Psoas muscle (tissue), 8 donors: ENCODE measurements around the gene PTH1R. TPM values are rescaled to one million over a fixed set of nuclear protein-coding genes. Genes with fewer than 3 reads are reported as not detected.
A peak's percentile ranks its signal among the peaks of the same experiment; 100 is the strongest.

Source experiments
- ATAC-seq, 4 donors: fragments of 200-7000 bp; cut with Tn5 transposase; one replicate each; pipeline ENCODE4 v1.9.1; 2020; ENCODE audit warnings: moderate library complexity in 3 of 4, mild to moderate bottlenecking in 2 of 4
- DNase-seq, 2 donors: peaks; one replicate each; pipeline ENCODE4 v3.0.0-alpha.2; 2020
- H3K27ac ChIP-seq: fragments of 200-600 bp; one replicate; pipeline ENCODE4 v1.8.0; 2022
- H3K27me3 ChIP-seq, 3 donors: fragments of 200-600 bp in 1 of 3; one replicate each; pipeline versions ENCODE4 v1.6.1 to v1.8.0; 2013 to 2022; ENCODE audit warnings: low read length in 2 of 3, mild to moderate bottlenecking in 2 of 3, moderate library complexity in 1 of 3; ENCODE audit not compliant: insufficient read depth in 3 of 3
- H3K36me3 ChIP-seq, 2 donors: fragments of 200-600 bp in 1 of 2; one replicate each; pipeline versions ENCODE4 v1.6.1 to v1.8.0; 2013 to 2022; ENCODE audit warnings: low read depth in 1 of 2, mild to moderate bottlenecking in 1 of 2, moderate library complexity in 1 of 2; ENCODE audit not compliant: insufficient read depth in 1 of 2
- H3K4me1 ChIP-seq: fragments of 200-600 bp; one replicate; pipeline ENCODE4 v1.8.0; 2022
- H3K4me3 ChIP-seq: fragments of 200-600 bp; one replicate; pipeline ENCODE4 v1.8.0; 2022; ENCODE audit warnings: mild to moderate bottlenecking
- H3K9me3 ChIP-seq: fragments of 200-600 bp; one replicate; pipeline ENCODE4 v1.8.0; 2022
- WGBS, 3 donors: extraction: QIAGEN DNeasy Blood & Tissue Kit; methylation state at CpG; one replicate each; pipeline versions ENCODE4 v1.1.6 to v1.1.7; 2013; 5-methylcytosine and 5-hydroxymethylcytosine counted together
- intact Hi-C, 2 donors: fragments of 100-400 bp; cut with DNase I; formaldehyde crosslinking; loops; one replicate each; pipeline versions ENCODE4 v1.11.0 to v1.14.2; 2022
- polyA plus RNA-seq, 3 donors: library from polyadenylated mRNA; stranded (reverse); fragments of 200-250 nt; gene quantifications; one replicate each; pipeline ENCODE4 v1.2.3, GENCODE V29; 2013
- total RNA-seq, 4 donors: library from RNA; stranded (reverse); fragmentation: NEBNext Ultra II Directional in 2 of 4; extraction: Animal tissue kit (Norgen Biotek cat#: 25700) in 2 of 4; gene quantifications; one replicate each; pipeline versions ENCODE4 v1.2.1 to v1.2.4, GENCODE V29; 2021 to 2023
- TF ChIP-seq, protein P1 (sequence below): fragments of 200-600 bp; IDR thresholded peaks from one replicate; pipeline ENCODE4 v1.8.0; 2022; ENCODE audit warnings: antibody characterized with exemption
- donor health status: healthy with polysubstance abuse.
- donor health status: DM: no; HTN: no; CAD: no; lungs with moderate emphysema.
- donor health status: Bipolar disorder and iron deficiency.
- donor health status: healthy.
- donor health status: DM: yes; HTN: yes; CAD: no.
- donor health status: DM: no; HTN: no; CAD: no.
- donor health status: DM: no; HTN: no; CAD: no.
- donor health status: DM: yes; HTN: yes; CAD: no.

PTH1R gene
- total and polyA plus RNA-seq, 7 donors: 1.1 to 5.9 (median 4.2) TPM

DNA sequence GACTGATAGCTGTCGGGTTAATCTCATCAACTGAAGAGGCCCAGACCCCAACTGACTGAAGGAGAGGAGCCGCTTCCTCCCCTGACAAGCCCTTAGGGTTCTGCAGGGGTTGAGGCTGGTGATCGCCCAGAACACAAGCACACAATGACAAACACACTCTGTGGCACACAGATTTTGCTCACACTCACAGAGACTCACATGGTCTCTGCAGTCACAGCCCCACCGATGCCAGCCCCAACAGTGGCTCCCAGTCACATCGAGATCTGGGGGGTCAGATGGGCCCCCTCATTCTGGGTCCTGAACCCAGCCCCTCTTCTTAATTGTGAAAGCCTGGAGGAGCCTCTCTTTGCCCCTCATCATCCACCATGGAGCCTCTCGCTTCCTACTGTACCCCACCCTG, 16.7 kb downstream of the PTH1R start:
- TF ChIP-seq, protein P1, sequence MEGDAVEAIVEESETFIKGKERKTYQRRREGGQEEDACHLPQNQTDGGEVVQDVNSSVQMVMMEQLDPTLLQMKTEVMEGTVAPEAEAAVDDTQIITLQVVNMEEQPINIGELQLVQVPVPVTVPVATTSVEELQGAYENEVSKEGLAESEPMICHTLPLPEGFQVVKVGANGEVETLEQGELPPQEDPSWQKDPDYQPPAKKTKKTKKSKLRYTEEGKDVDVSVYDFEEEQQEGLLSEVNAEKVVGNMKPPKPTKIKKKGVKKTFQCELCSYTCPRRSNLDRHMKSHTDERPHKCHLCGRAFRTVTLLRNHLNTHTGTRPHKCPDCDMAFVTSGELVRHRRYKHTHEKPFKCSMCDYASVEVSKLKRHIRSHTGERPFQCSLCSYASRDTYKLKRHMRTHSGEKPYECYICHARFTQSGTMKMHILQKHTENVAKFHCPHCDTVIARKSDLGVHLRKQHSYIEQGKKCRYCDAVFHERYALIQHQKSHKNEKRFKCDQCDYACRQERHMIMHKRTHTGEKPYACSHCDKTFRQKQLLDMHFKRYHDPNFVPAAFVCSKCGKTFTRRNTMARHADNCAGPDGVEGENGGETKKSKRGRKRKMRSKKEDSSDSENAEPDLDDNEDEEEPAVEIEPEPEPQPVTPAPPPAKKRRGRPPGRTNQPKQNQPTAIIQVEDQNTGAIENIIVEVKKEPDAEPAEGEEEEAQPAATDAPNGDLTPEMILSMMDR: no peak
- no peak for ATAC-seq
- WGBS, 3 donors: 92 to 97% (median 96%) methylated on average over 6 of the region's 6 CpGs
- Histone ChIP-seq H3K27me3 (peaks cover 0 to 2% (median 0%) of the 10 kb centered on the region in 3 donors), H3K36me3 (no peaks in the 10 kb centered on the region), H3K27ac (no peak overlapping the region), H3K9me3 (no peaks in the 10 kb centered on the region), H3K4me1 (no peaks in the 10 kb centered on the region), H3K4me3 (no peak overlapping the region)
- intact Hi-C loops: loop anchor here in 1 of 2 donors (2.0 kb wide), 1 partner anchor 189 kb away; no protein-coding TSS in a partner anchor
- peak in 1 of 2 donors; percentile 6 for DNase-seq

DNA sequence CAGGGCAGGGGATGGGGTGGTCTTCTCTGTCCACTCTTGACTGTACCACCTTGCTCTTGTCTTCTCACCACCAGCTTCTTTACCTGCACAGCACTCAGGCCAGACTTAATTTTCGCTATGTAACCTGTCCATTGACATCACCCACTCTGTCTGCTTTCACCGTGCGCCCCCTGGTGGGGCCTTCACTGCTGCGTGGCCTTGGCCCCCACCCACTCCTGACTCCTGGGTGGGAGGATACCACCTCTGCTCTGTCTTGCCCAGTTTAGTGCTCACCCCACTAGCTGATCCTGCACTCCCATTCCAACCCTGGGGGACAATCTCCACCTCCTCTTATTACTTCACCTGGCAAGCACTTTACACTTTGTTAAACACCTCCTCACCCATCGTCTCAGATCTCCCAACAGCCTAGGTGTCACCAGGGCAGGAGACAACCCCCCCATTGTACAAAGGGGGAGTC, 17.7 kb downstream of the PTH1R start:
- intact Hi-C loops: loop anchor here (1.0 to 5.0 kb wide), 3 partner anchors 28 to 190 kb away; no protein-coding TSS in a partner anchor
- DNase-seq (peak; percentile 78 to 85), ATAC-seq (peak; percentile 41 to 57 (median 50))
- TF ChIP-seq, protein P1: peak; percentile 80
- Histone ChIP-seq H3K27me3 (peaks cover 0 to 2% (median 0%) of the 10 kb centered on the region in 3 donors), H3K36me3 (no peaks in the 10 kb centered on the region), H3K4me1 (no peaks in the 10 kb centered on the region), H3K27ac (no peak overlapping the region), H3K4me3 (no peak overlapping the region), H3K9me3 (no peaks in the 10 kb centered on the region)
- WGBS, 3 donors: 24 to 31% (median 30%) methylated on average over 5 of the region's 5 CpGs

DNA sequence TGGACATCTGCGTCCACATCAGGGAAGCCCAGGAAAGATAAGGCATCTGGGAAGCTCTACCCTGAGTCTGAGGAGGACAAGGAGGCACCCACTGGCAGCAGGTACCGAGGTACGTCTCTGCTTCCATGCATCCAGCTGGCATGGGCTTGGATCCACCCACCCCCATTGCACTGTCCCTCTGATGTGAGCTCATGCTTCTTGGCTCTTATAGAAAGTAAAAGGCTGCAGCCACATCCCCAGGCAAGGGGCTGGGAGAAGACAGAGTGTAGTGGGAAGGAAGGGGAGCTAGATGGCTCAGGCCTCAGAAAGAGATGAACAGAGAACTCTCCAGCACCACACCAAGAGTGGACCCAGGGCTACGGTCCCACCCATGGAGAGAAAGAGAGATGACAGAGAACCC, 18.2 kb downstream of the PTH1R start:
- intact Hi-C loops: loop anchor here (1.0 to 5.0 kb wide), 3 partner anchors 28 to 191 kb away; no protein-coding TSS in a partner anchor
- TF ChIP-seq, protein P1: no peak
- no peak overlapping the region for H3K27ac ChIP-seq
- no peaks in the 10 kb centered on the region for H3K4me1 ChIP-seq
- H3K9me3 ChIP-seq: no peaks in the 10 kb centered on the region
- WGBS, 3 donors: 88 to 94% (median 88%) methylated on average over 4 of the region's 4 CpGs
- H3K36me3 ChIP-seq: no peaks in the 10 kb centered on the region
- no peak overlapping the region for H3K4me3 ChIP-seq
- no peak for ATAC-seq
- DNase-seq: peak; percentile 10 to 30
- peaks cover 0 to 2% (median 0%) of the 10 kb centered on the region in 3 donors for H3K27me3 ChIP-seq

DNA sequence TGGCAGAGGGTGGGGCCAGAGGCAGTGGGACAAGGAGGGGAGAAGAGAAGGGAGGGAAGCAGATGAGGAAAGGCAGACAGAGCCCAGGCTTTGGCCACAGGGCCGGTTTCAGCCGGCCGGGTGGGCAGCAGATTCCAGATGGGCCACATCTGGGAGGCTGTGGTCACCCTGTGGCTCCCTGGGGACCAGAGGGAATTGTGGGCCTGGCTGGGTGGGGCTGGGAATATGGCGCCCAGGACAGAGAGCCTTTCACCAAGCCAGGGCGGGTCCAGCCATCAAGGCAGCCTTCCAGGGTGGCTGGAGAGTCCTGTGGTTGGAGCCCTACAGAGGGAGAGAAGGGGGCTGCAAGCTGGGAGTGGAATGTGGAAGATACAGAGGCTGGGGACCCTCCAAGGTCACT, 18.9 kb downstream of the PTH1R start:
- intact Hi-C loops: loop anchor here in 1 of 2 donors (5.0 kb wide), 1 partner anchor 189 kb away; no protein-coding TSS in a partner anchor
- WGBS, 3 donors: 64 to 79% (median 70%) methylated on average over 5 of the region's 5 CpGs

More for the DNA sequence above, 18.9 kb downstream of the PTH1R start:
- TF ChIP-seq, protein P1: no peak
- H3K4me3 ChIP-seq: no peak overlapping the region
- ATAC-seq (no peak), DNase-seq (peak; percentile 11 to 55)
- H3K9me3 ChIP-seq: no peaks in the 10 kb centered on the region
- H3K27ac ChIP-seq: no peak overlapping the region
- H3K4me1 ChIP-seq: no peaks in the 10 kb centered on the region
- no peaks in the 10 kb centered on the region for H3K36me3 ChIP-seq
- peaks cover 0 to 2% (median 0%) of the 10 kb centered on the region in 3 donors for H3K27me3 ChIP-seq
